ENCODE data around the gene GDI1.

- TF ChIP-seq CTCF (IDR thresholded peaks at IDR 0.05) (no peak), EZH2 (IDR thresholded peaks at IDR 0.05; ENCODE audit: borderline replicate concordance, insufficient read depth, low read depth, low read length, poor library complexity, severe bottlenecking) (no peak)
Observed at GRCh38 chrX:154397888-154398667, 38.9 kb upstream of the GDI1 start, which contains the start of gene RPL10.

All from B cell (primary cell).